Vagina (tissue), 2 donors: Measurements from ENCODE around the gene COPG1.

Experiments
- CTCF ChIP-seq, 3 experiments: fragments of 450-650 bp in 2 of 3; fragments of 200-600 bp in 1 of 3; sonication (generic) in 1 of 3; IDR thresholded peaks; one replicate each; pipeline ENCODE4 v1.5.1; 2017 to 2019; ENCODE audit warnings: antibody characterized with exemption in 3 of 3, mild to moderate bottlenecking in 2 of 3, moderate library complexity in 2 of 3
- POLR2A ChIP-seq, 2 donors: fragments of 450-650 bp; IDR thresholded peaks; one replicate each; pipeline ENCODE4 v1.6.1; 2017; ENCODE audit warnings: antibody characterized with exemption in 2 of 2, mild to moderate bottlenecking in 2 of 2, moderate library complexity in 2 of 2
- POLR2AphosphoS5 ChIP-seq, 2 donors: sonication (generic); formaldehyde crosslinking; IDR thresholded peaks; one replicate each; pipeline ENCODE4 v1.9.0; 2017; ENCODE audit warnings: antibody characterized with exemption in 2 of 2, mild to moderate bottlenecking in 2 of 2, low read depth in 1 of 2; ENCODE audit not compliant: insufficient read depth in 1 of 2

GRCh38 chr3:129211772-129212171 is 37.6 kb upstream of the COPG1 start:
- TF ChIP-seq CTCF (IDR thresholded peaks at IDR 0.05), result no peak
- no peak for TF ChIP-seq POLR2A (IDR thresholded peaks at IDR 0.05)
- TF ChIP-seq POLR2AphosphoS5 (IDR thresholded peaks at IDR 0.05; ENCODE audit: insufficient read depth in 1 of 2, low read depth in 1 of 2), result peak; percentile 58 to 74
